ENCODE results near the gene CYP1A1.

GRCh38 chr15:74725225-74725774, at the start of gene CYP1A1:
- no peak for TF ChIP-seq CTCF (IDR thresholded peaks at IDR 0.05; ENCODE audit: poor library complexity)
- no peak for TF ChIP-seq EZH2 (IDR thresholded peaks at IDR 0.05; ENCODE audit: borderline replicate concordance)
